Measurements from ENCODE around the gene MOCS1. TPM values are rescaled to one million over a fixed set of nuclear protein-coding genes. Genes with fewer than 3 reads are reported as not detected.

The MOCS1 gene
- total and polyA plus RNA-seq, 2 experiments from 2014 or later, result 12.4 to 18.9 TPM

- peak in 1 of 2 donors; percentile 28 for DNase-seq (ENCODE audit: low read depth in 1 of 2, low spot score in 1 of 2)
- H3K4me1 ChIP-seq (ENCODE audit: low read depth), result peaks cover 9% of the 10 kb centered on the region
- no peak for TF ChIP-seq CTCF (IDR thresholded peaks at IDR 0.05; ENCODE audit: low read depth, low read length)
- H3K27me3 ChIP-seq, result no peaks in the 10 kb centered on the region
- no peak overlapping the region for H3K4me3 ChIP-seq
- peaks cover 5% of the 10 kb centered on the region for H3K36me3 ChIP-seq
- H3K9me3 ChIP-seq (ENCODE audit: low read depth), result no peaks in the 10 kb centered on the region
- H3K27ac ChIP-seq, result no peak overlapping the region
Measured at GRCh38 chr6:39929039-39929732, 5.1 kb downstream of the MOCS1 start.

GRCh38 chr6:39927159-39927558, 7.1 kb downstream of the MOCS1 start:
- Histone ChIP-seq H3K36me3 (peaks cover 5% of the 10 kb centered on the region), H3K4me1 (ENCODE audit: low read depth) (peaks cover 9% of the 10 kb centered on the region), H3K4me3 (no peak overlapping the region), H3K9me3 (ENCODE audit: low read depth) (no peaks in the 10 kb centered on the region), H3K27ac (no peak overlapping the region), H3K27me3 (no peaks in the 10 kb centered on the region)
- peak in 1 of 2 donors; percentile 28 for DNase-seq (ENCODE audit: low read depth in 1 of 2, low spot score in 1 of 2)
- TF ChIP-seq CTCF (IDR thresholded peaks at IDR 0.05; ENCODE audit: low read depth, low read length), result no peak

DNA sequence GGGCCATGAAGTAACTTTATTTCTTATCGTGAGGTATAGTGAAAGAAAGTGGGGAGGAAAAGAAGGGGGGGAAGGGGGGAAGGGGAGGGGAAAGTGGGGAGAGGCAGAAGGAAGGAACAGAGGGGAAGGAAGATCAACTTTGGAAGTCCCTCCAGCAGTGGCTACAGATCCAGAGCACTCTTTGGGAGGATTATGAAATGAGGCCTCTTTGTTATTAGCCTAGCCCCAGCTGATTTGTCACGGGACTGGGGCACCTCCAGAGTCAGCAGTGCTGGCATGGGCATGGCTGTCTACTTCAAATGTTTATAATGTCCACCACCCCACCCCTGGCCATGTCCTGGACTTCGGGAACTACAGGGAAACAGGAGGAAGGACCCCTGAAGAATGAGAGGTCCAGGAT, 7.6 kb downstream of the MOCS1 start:
- TF ChIP-seq CTCF (IDR thresholded peaks at IDR 0.05; ENCODE audit: low read depth, low read length), result no peak
- H3K27me3 ChIP-seq, result no peaks in the 10 kb centered on the region
- no peak overlapping the region for H3K27ac ChIP-seq
- H3K9me3 ChIP-seq (ENCODE audit: low read depth), result no peaks in the 10 kb centered on the region
- no peak overlapping the region for H3K4me3 ChIP-seq
- no peak for DNase-seq (ENCODE audit: low read depth in 1 of 2, low spot score in 1 of 2)
- H3K4me1 ChIP-seq (ENCODE audit: low read depth), result peaks cover 9% of the 10 kb centered on the region
- peaks cover 5% of the 10 kb centered on the region for H3K36me3 ChIP-seq

GRCh38 chr6:39925931-39926290, 8.4 kb downstream of the MOCS1 start:
- TF ChIP-seq CTCF (IDR thresholded peaks at IDR 0.05; ENCODE audit: low read depth, low read length), result no peak

DNA sequence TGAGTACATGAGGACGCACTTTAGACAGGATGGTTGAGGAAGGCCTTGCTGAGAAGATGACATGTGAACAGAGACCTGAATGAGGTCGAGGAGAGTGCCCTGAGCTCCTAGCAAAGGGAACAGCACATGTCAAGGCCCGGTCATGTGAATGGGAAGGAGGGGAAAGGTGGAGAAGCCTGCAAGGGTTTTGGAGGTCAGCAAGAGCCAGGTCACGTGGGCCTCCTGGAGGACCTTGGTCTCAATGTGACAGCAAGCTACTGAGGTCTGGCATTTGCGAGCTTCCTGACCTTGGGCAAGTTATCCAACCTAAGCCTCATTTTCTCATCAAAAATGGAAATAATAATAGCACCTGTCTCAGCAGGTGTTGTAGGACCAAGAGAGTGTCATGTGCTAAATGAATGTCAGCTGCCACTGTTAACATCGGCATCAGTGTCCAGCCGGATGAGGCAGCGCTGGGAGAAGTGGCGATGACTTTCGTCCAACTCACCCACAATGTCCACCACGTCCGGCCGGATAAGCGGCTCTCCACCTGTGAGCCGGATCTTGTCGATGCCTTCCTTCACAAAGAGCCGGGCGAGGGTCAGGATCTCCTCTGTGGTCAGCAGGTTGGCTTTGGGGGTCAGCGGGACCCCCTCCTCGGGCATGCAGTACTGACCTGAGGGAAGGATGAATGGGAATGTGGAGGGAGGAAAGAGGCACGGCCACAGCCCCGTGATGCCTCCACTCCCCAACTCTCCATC, 8.9 kb downstream of the MOCS1 start:
- Histone ChIP-seq H3K27ac (no peak overlapping the region), H3K27me3 (no peaks in the 10 kb centered on the region)
- no peak for TF ChIP-seq CTCF (IDR thresholded peaks at IDR 0.05; ENCODE audit: low read depth, low read length)

More at GRCh38 chr6:39925931-39926290, 8.4 kb downstream of the MOCS1 start:
- Histone ChIP-seq H3K27ac (no peak overlapping the region), H3K9me3 (ENCODE audit: low read depth) (no peaks in the 10 kb centered on the region), H3K27me3 (no peaks in the 10 kb centered on the region), H3K4me1 (ENCODE audit: low read depth) (peaks cover 9% of the 10 kb centered on the region), H3K36me3 (peaks cover 5% of the 10 kb centered on the region), H3K4me3 (no peak overlapping the region)
- no peak for DNase-seq (ENCODE audit: low read depth in 1 of 2, low spot score in 1 of 2)

More for the DNA sequence above, 8.9 kb downstream of the MOCS1 start:
- Histone ChIP-seq H3K9me3 (ENCODE audit: low read depth) (no peaks in the 10 kb centered on the region), H3K36me3 (peaks cover 5% of the 10 kb centered on the region), H3K4me1 (ENCODE audit: low read depth) (peaks cover 9% of the 10 kb centered on the region), H3K4me3 (no peak overlapping the region)
- DNase-seq (ENCODE audit: low read depth in 1 of 2, low spot score in 1 of 2), result no peak

Measured in cardiac muscle cell (in vitro differentiated cells and primary cell).